Endothelial cell (in vitro differentiated cells): ENCODE results near the gene MB21D2. TPM values are rescaled to one million over a fixed set of nuclear protein-coding genes. Genes with fewer than 3 reads are reported as not detected.

Experiments used
- DNase-seq: peaks from one replicate; pipeline ENCODE4 v3.0.0; 2021; ENCODE audit warnings: low spot score
- H3K27ac Mint-ChIP-seq: one replicate; pipeline ENCODE4 v1.8.0; 2021; ENCODE audit warnings: mixed read lengths, inconsistent platforms; ENCODE audit not compliant: unreplicated experiment
- H3K27me3 Mint-ChIP-seq: one replicate; pipeline ENCODE4 v1.8.0; 2021; ENCODE audit warnings: mild to moderate bottlenecking, moderate library complexity, mixed read lengths, inconsistent platforms; ENCODE audit not compliant: unreplicated experiment
- H3K36me3 Mint-ChIP-seq: one replicate; pipeline ENCODE4 v1.8.0; 2021; ENCODE audit warnings: mild to moderate bottlenecking, low read depth, mixed read lengths, inconsistent platforms; ENCODE audit not compliant: unreplicated experiment
- H3K4me1 Mint-ChIP-seq: one replicate; pipeline ENCODE4 v1.8.0; 2021; ENCODE audit warnings: mild to moderate bottlenecking, mixed read lengths, inconsistent platforms; ENCODE audit not compliant: unreplicated experiment
- H3K4me3 Mint-ChIP-seq: one replicate; pipeline ENCODE4 v1.8.0; 2021; ENCODE audit warnings: mild to moderate bottlenecking, mixed read lengths, inconsistent platforms; ENCODE audit not compliant: unreplicated experiment
- H3K9me3 Mint-ChIP-seq: one replicate; pipeline ENCODE4 v1.8.0; 2021; ENCODE audit warnings: mixed read lengths, inconsistent platforms; ENCODE audit not compliant: unreplicated experiment
- total RNA-seq: library from RNA; stranded (reverse); fragmentation: NEBNext Ultra II Directional; extraction: Animal tissue kit (Norgen Biotek cat#: 25700); gene quantifications from one replicate; pipeline ENCODE4 v1.2.1, GENCODE V29; 2021; ENCODE audit not compliant: unreplicated experiment
- TF ChIP-seq, protein P1 (sequence below): fragments of 200-600 bp; sonication (generic); IDR thresholded peaks from one replicate; pipeline ENCODE4 v1.5.0; 2021; ENCODE audit warnings: antibody characterized with exemption; ENCODE audit not compliant: unreplicated experiment

The MB21D2 gene
- total RNA-seq, 1 donor from 2014 or later, result 4.3 TPM

GRCh38 chr3:192843723-192844485 lies 73.8 kb downstream of the MB21D2 start:
- H3K4me1 Mint-ChIP-seq, result no peaks in the 10 kb centered on the region
- no peak overlapping the region for H3K4me3 Mint-ChIP-seq
- no peaks in the 10 kb centered on the region for H3K36me3 Mint-ChIP-seq
- H3K27ac Mint-ChIP-seq, result no peak overlapping the region
- no peaks in the 10 kb centered on the region for H3K27me3 Mint-ChIP-seq
- no peak for DNase-seq
- no peaks in the 10 kb centered on the region for H3K9me3 Mint-ChIP-seq
- TF ChIP-seq, protein P1, sequence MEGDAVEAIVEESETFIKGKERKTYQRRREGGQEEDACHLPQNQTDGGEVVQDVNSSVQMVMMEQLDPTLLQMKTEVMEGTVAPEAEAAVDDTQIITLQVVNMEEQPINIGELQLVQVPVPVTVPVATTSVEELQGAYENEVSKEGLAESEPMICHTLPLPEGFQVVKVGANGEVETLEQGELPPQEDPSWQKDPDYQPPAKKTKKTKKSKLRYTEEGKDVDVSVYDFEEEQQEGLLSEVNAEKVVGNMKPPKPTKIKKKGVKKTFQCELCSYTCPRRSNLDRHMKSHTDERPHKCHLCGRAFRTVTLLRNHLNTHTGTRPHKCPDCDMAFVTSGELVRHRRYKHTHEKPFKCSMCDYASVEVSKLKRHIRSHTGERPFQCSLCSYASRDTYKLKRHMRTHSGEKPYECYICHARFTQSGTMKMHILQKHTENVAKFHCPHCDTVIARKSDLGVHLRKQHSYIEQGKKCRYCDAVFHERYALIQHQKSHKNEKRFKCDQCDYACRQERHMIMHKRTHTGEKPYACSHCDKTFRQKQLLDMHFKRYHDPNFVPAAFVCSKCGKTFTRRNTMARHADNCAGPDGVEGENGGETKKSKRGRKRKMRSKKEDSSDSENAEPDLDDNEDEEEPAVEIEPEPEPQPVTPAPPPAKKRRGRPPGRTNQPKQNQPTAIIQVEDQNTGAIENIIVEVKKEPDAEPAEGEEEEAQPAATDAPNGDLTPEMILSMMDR, result no peak

DNA sequence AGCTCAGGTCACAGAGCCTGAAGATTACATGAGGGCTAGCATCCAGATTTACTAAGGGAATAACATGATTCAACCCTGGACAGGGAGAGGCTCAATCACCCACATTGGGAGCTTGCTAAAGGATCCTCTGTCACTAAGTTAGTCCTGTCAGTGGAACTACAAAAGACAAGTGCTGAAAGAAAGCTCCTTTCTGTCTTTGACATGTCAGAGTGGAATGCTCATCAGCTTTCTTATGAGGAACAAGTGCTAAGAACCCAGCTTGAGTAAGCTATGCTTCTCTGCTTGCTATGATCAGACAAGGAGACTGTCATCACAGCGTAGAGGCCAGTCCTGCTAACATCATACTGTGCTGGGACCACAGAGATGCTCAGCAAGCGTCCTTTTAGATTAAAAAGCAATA lies 74.5 kb downstream of the MB21D2 start:
- H3K27ac Mint-ChIP-seq, result no peak overlapping the region
- no peaks in the 10 kb centered on the region for H3K4me1 Mint-ChIP-seq
- no peak overlapping the region for H3K4me3 Mint-ChIP-seq
- no peaks in the 10 kb centered on the region for H3K36me3 Mint-ChIP-seq
- DNase-seq, result no peak
- no peaks in the 10 kb centered on the region for H3K27me3 Mint-ChIP-seq
- H3K9me3 Mint-ChIP-seq, result no peaks in the 10 kb centered on the region
- TF ChIP-seq, protein P1, result no peak

- H3K36me3 Mint-ChIP-seq, result no peaks in the 10 kb centered on the region
- H3K27ac Mint-ChIP-seq, result no peak overlapping the region
- no peak for DNase-seq
- H3K4me3 Mint-ChIP-seq, result no peak overlapping the region
- TF ChIP-seq, protein P1, result no peak
- H3K9me3 Mint-ChIP-seq, result no peaks in the 10 kb centered on the region
- H3K4me1 Mint-ChIP-seq, result no peaks in the 10 kb centered on the region
- H3K27me3 Mint-ChIP-seq, result no peaks in the 10 kb centered on the region
These were observed 74.9 kb downstream of the MB21D2 start for GRCh38 chr3:192842711-192843110.

DNA sequence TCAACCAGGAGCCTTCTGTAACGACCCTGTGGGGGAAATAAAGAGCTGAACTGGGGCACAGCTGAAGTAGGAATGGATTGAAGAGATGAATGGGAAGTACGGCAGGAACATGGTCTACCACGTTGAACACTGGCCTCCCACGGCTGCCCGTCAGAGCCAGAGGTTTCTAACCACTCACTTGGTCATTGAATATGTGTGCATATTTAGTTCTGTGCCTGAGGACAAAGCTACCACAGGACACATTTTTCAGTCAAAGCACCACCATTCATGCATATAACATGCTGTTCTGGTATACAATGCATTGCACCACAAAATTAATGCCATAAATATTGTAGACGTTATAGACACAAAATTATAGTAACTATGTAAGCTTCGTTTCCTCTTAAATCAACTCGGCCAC lies 75.5 kb downstream of the MB21D2 start:
- Mint-ChIP-seq H3K36me3 (no peaks in the 10 kb centered on the region), H3K4me1 (no peaks in the 10 kb centered on the region), H3K27me3 (no peaks in the 10 kb centered on the region), H3K4me3 (no peak overlapping the region), H3K9me3 (no peaks in the 10 kb centered on the region), H3K27ac (no peak overlapping the region)
- TF ChIP-seq, protein P1, result no peak
- DNase-seq, result no peak

- no peak overlapping the region for H3K4me3 Mint-ChIP-seq
- no peaks in the 10 kb centered on the region for H3K4me1 Mint-ChIP-seq
- H3K27me3 Mint-ChIP-seq, result no peaks in the 10 kb centered on the region
- H3K9me3 Mint-ChIP-seq, result no peaks in the 10 kb centered on the region
- no peak overlapping the region for H3K27ac Mint-ChIP-seq
- DNase-seq, result no peak
- no peaks in the 10 kb centered on the region for H3K36me3 Mint-ChIP-seq
- TF ChIP-seq, protein P1, result no peak
These were observed 76.2 kb downstream of the MB21D2 start for GRCh38 chr3:192841428-192841827.
